IMR-90 (cell line): ENCODE data around the gene PNMA6E. TPM values are rescaled to one million over a fixed set of nuclear protein-coding genes. Genes with fewer than 3 reads are reported as not detected.

ENCODE experiments used
- ATAC-seq: fragments of 200-7000 bp; cut with Tn5 transposase; 2 replicates; pipeline ENCODE4 v1.9.1; 2020; ENCODE audit warnings: low read depth, mild to moderate bottlenecking, moderate library complexity
- BruUV-seq: library from RNA; stranded (reverse); fragments of 400-500 nt; replicated peaks from 2 replicates; lab custom pipeline; 2021; lab: Mats Ljungman, UMichigan
- CTCF ChIA-PET: fragments of 300-600 bp; formaldehyde crosslinking; extraction: SDS; loops from one replicate; lab custom pipeline; 2021; ENCODE audit warnings: antibody characterized with exemption; lab: Yijun Ruan, JAX
- POLR2A ChIA-PET: fragments of 300-600 bp; sonication (Branson Sonifier 250); formaldehyde crosslinking; loops from one replicate; lab custom pipeline; 2022; ENCODE audit warnings: antibody characterized with exemption; ENCODE audit not compliant: unreplicated experiment; lab: Charles Lee
- DNase-seq: peaks from one replicate; pipeline ENCODE4 v3.0.0; 2013
- H2AFZ ChIP-seq: replicated peaks from 2 replicates; pipeline ENCODE3; 2013; ENCODE audit warnings: low read length, mild to moderate bottlenecking; ENCODE audit not compliant: poor library complexity
- H2AK5ac ChIP-seq: 2 replicates; pipeline ENCODE4 v1.6.1; 2013; ENCODE audit warnings: low read depth, low read length, inconsistent platforms
- H2AK9ac ChIP-seq: replicated peaks from 2 replicates; pipeline ENCODE3; 2013; ENCODE audit warnings: mild to moderate bottlenecking, low read depth, low read length, moderate library complexity; ENCODE audit not compliant: poor library complexity
- H2BK120ac ChIP-seq: 2 replicates; pipeline ENCODE4 v1.6.1; 2013; ENCODE audit warnings: low read depth, low read length, inconsistent platforms
- H2BK15ac ChIP-seq: 3 replicates; pipeline ENCODE4 v1.6.1; 2013; ENCODE audit warnings: low read depth, low read length, inconsistent platforms
- H2BK20ac ChIP-seq: 2 replicates; pipeline ENCODE4 v1.6.1; 2013; ENCODE audit warnings: low read depth, mild to moderate bottlenecking, inconsistent platforms, low read length, moderate library complexity
- H2BK5ac ChIP-seq: 2 replicates; pipeline ENCODE4 v1.6.1; 2013; ENCODE audit warnings: mild to moderate bottlenecking, low read depth, low read length, inconsistent platforms; ENCODE audit not compliant: poor library complexity, severe bottlenecking
- H3K14ac ChIP-seq: replicated peaks from 2 replicates; pipeline ENCODE4 v1.6.1; 2013; ENCODE audit warnings: low read depth, low read length, inconsistent platforms
- H3K18ac ChIP-seq: 2 replicates; pipeline ENCODE4 v1.6.1; 2013; ENCODE audit warnings: low read depth, low read length, control low read depth
- H3K23ac ChIP-seq: 2 replicates; pipeline ENCODE4 v1.6.1; 2013; ENCODE audit warnings: low read depth, low read length, inconsistent platforms
- H3K27ac ChIP-seq: 2 replicates; pipeline ENCODE4 v1.5.1; 2013; ENCODE audit warnings: mild to moderate bottlenecking, control low read depth, low read length; ENCODE audit not compliant: insufficient read depth
- H3K27me3 ChIP-seq: 2 replicates; pipeline ENCODE4 v1.6.1; 2013; ENCODE audit warnings: low read length; ENCODE audit not compliant: control insufficient read depth, insufficient read depth
- H3K36me3 ChIP-seq: 2 replicates; pipeline ENCODE4 v1.6.1; 2013; ENCODE audit warnings: low read length, mixed read lengths; ENCODE audit not compliant: control insufficient read depth, insufficient read depth
- H3K4ac ChIP-seq: 2 replicates; pipeline ENCODE4 v1.6.1; 2013; ENCODE audit warnings: low read depth, low read length, inconsistent platforms
- H3K4me1 ChIP-seq: 2 replicates; pipeline ENCODE4 v1.6.1; 2013; ENCODE audit warnings: low read length, mixed read lengths; ENCODE audit not compliant: control insufficient read depth, insufficient read depth
- H3K4me2 ChIP-seq: 2 replicates; pipeline ENCODE4 v1.6.1; 2013; ENCODE audit warnings: low read depth, mild to moderate bottlenecking, control low read depth, low read length, moderate library complexity
- H3K4me3 ChIP-seq: 2 replicates; pipeline ENCODE4 v1.5.1; 2013; ENCODE audit warnings: low read depth, mild to moderate bottlenecking, control low read depth, low read length, moderate library complexity; ENCODE audit not compliant: insufficient read depth
- H3K56ac ChIP-seq: 2 replicates; pipeline ENCODE4 v1.6.1; 2013; ENCODE audit warnings: low read length, inconsistent platforms; ENCODE audit not compliant: insufficient read depth; ENCODE audit errors: extremely low read depth
- H3K79me1 ChIP-seq, 2 experiments: 2 replicates each; pipeline ENCODE4 v1.6.1; 2013; ENCODE audit warnings: low read length in 2 of 2, inconsistent platforms in 1 of 2, low read depth in 1 of 2
- H3K9ac ChIP-seq: 2 replicates; pipeline ENCODE4 v1.6.1; 2013; ENCODE audit warnings: low read depth, low read length, control low read depth
- H3K9me1 ChIP-seq: 2 replicates; pipeline ENCODE4 v1.6.1; 2013; ENCODE audit warnings: low read length, inconsistent platforms; ENCODE audit not compliant: insufficient read depth
- H3K9me3 ChIP-seq: 2 replicates; pipeline ENCODE4 v1.6.1; 2013; ENCODE audit warnings: low read length; ENCODE audit not compliant: control insufficient read depth, insufficient read depth
- H4K20me1 ChIP-seq: 2 replicates; pipeline ENCODE4 v1.6.1; 2013; ENCODE audit warnings: low read length, inconsistent platforms; ENCODE audit not compliant: insufficient read depth
- H4K5ac ChIP-seq: 2 replicates; pipeline ENCODE4 v1.6.1; 2013; ENCODE audit warnings: mild to moderate bottlenecking, low read depth, low read length, control low read depth
- H4K8ac ChIP-seq, 2 experiments: 2 replicates each; pipeline ENCODE4 v1.6.1; 2013; ENCODE audit warnings: low read depth in 2 of 2, low read length in 2 of 2, control low read depth in 1 of 2, inconsistent platforms in 1 of 2
- H4K91ac ChIP-seq: 2 replicates; pipeline ENCODE4 v1.6.1; 2013; ENCODE audit warnings: low read depth, low read length, inconsistent platforms; ENCODE audit not compliant: insufficient read depth
- CEBPB ChIP-seq: IDR thresholded peaks from 2 replicates; pipeline ENCODE4 v1.6.1; 2012; ENCODE audit warnings: low read depth, low read length, improper control_type of control experiment
- MAFK ChIP-seq: IDR thresholded peaks from 2 replicates; pipeline ENCODE4 v1.6.1; 2012; ENCODE audit warnings: low read depth, low read length, improper control_type of control experiment
- MXI1 ChIP-seq: IDR thresholded peaks from 2 replicates; pipeline ENCODE4 v1.6.1; 2012; ENCODE audit warnings: low read depth, mild to moderate bottlenecking, low read length, moderate library complexity, borderline replicate concordance
- RCOR1 ChIP-seq: IDR thresholded peaks from 2 replicates; pipeline ENCODE4 v1.6.1; 2012; ENCODE audit warnings: mild to moderate bottlenecking, low read length, improper control_type of control experiment; ENCODE audit not compliant: insufficient replicate concordance
- RFX5 ChIP-seq: IDR thresholded peaks from 2 replicates; pipeline ENCODE4 v1.8.0; 2012; ENCODE audit warnings: low read depth, mild to moderate bottlenecking, low read length, moderate library complexity
- WGBS, 2 experiments: methylation state at CpG; one replicate each; pipeline versions ENCODE4 v1.1.5 to v1.1.7; 2013; ENCODE audit warnings: missing lambda C conversion rate in 2 of 2; ENCODE audit not compliant: insufficient read length in 1 of 2; ENCODE audit errors: extremely low coverage in 2 of 2; 5-methylcytosine and 5-hydroxymethylcytosine counted together
- dilution Hi-C: fragments of 300-500 bp; cut with HindIII; formaldehyde crosslinking; loops from one replicate; pipeline ENCODE4 v1.14.3; 2018; ENCODE audit warnings: low sequenced_read_pairs; ENCODE audit not compliant: unreplicated experiment
- in situ Hi-C: fragments of 300-500 bp; cut with MboI; formaldehyde crosslinking; loops from 3 replicates; pipeline ENCODE4 v1.14.3; 2019; ENCODE audit warnings: low sequenced_read_pairs, inconsistent platforms, mixed read lengths
- intact Hi-C: fragments of 100-400 bp; cut with micrococcal nuclease; formaldehyde crosslinking; loops from 2 replicates; pipeline ENCODE4 v1.10.0; 2022
- polyA plus RNA-seq, 3 experiments: library from polyadenylated mRNA; depleted of rRNA; stranded (reverse); fragments of >200 nt; gene quantifications; 2 replicates each; pipeline ENCODE4 v1.2.3, GENCODE V29; 2012; ENCODE audit warnings: low replicate concordance in 1 of 3
- total RNA-seq: library from RNA; depleted of rRNA; stranded (reverse); fragments of >200 nt; gene quantifications from 2 replicates; pipeline ENCODE4 v1.2.3, GENCODE V29; 2012
- TF ChIP-seq, protein P1 (sequence below): fragments of 150-350 bp; IDR thresholded peaks from 2 replicates; pipeline ENCODE4 v1.6.1; 2017; ENCODE audit warnings: mild to moderate bottlenecking, antibody characterized with exemption, low read length, low read depth

The PNMA6E gene
- total and polyA plus RNA-seq, 2 of the 4 experiments (the other 2 are of a cell fraction), result not detected

DNA sequence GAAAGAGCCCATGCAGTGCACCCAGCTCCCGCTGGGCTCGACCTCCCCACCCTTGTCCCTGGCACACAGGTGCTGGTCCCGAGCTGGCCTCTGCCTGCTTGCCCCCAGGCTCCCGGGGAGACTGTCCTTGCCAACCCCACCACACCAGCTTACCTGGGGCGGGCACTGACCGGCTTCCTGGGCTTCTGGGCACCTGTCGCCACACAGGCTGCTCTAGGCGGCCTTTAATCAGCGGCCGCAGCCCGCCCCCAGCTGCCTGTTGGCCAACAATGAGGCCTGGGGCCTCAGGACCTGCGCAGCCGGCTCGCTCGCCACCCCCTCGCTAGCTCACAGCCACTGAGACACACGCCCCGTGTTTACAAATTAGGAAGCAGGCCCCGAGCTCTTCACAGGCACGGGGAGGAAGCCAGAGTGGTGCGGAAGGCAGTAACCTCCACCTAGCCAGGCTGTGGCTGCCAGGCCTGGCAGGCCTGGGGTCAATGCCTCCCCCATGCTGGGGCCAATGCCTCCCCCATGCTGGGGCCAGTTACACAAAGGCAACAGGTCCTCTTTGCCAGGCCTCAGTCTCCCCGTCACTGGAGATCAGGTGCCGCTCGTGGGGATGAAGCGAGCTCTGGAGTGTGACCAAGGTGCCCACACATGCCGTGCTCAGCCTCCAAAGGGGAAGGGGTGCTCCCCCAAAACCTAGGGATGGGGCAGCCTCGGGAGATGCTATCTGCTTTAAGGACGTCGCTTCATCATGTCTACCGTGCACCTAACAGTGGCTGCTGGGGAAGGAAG lies 44.9 kb upstream of the PNMA6E start, which contains the start of gene TREX2:
TSS of gene TREX2 (minus strand) at position 201 of the 780 bp plus-strand sequence. CDS start 626 bp downstream, outside the sequence.
- DNase-seq, result no peak
- H3K23ac ChIP-seq, result no peak within 1 kb of the TSS
- no peaks in the 10 kb centered on the region for H3K9me1 ChIP-seq
- dilution Hi-C loops (no loop called here), intact Hi-C loops (no loop called here), in situ Hi-C loops (no loop called here)
- H3K79me1 ChIP-seq, result no peaks in the 10 kb centered on the region
- no peak within 1 kb of the TSS for H3K9ac ChIP-seq
- H3K4me3 ChIP-seq, result no peak within 1 kb of the TSS
- no peak within 1 kb of the TSS for H3K18ac ChIP-seq
- no peak for ATAC-seq
- peaks cover 3% of the 10 kb centered on the region; the same call in 1 of the 2 replicates for H3K9me3 ChIP-seq
- H2AK5ac ChIP-seq, result no peak within 1 kb of the TSS
- no peaks in the 10 kb centered on the region for H3K36me3 ChIP-seq
- no peak within 1 kb of the TSS for H4K91ac ChIP-seq
- no peak within 1 kb of the TSS for H2BK5ac ChIP-seq
- BruUV-seq, result no TSS peak
- WGBS, 2 experiments, result 79% methylated on average over 13 of the region's 30 CpGs; no CpG with 5 or more reads in 1 of the 2 experiments
- ChIA-PET CTCF (no interaction called here), POLR2A (interaction anchor here (0.7 kb wide), 1 partner anchor 923 kb away, joined by 3 read pairs; no protein-coding TSS in a partner anchor)
- no peak within 1 kb of the TSS for H2AK9ac ChIP-seq
- no peak within 1 kb of the TSS for H4K8ac ChIP-seq
- H2BK120ac ChIP-seq, result no peak within 1 kb of the TSS
- TF ChIP-seq CEBPB (no peak), MXI1 (no peak), MAFK (no peak), RFX5 (no peak), RCOR1 (no peak)
- TF ChIP-seq, protein P1, sequence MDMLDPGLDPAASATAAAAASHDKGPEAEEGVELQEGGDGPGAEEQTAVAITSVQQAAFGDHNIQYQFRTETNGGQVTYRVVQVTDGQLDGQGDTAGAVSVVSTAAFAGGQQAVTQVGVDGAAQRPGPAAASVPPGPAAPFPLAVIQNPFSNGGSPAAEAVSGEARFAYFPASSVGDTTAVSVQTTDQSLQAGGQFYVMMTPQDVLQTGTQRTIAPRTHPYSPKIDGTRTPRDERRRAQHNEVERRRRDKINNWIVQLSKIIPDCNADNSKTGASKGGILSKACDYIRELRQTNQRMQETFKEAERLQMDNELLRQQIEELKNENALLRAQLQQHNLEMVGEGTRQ, result no peak
- no peak within 1 kb of the TSS for H3K27ac ChIP-seq
- no peak within 1 kb of the TSS for H2BK15ac ChIP-seq
- H4K20me1 ChIP-seq, result no peaks in the 10 kb centered on the region; the same call in 1 of the 2 replicates
- H4K5ac ChIP-seq, result no peak within 1 kb of the TSS
- H2AFZ ChIP-seq, result no peak within 1 kb of the TSS
- H3K4ac ChIP-seq, result no peak within 1 kb of the TSS
- peaks cover 2% of the 10 kb centered on the region; the same call in 1 of the 2 replicates for H3K27me3 ChIP-seq
- no peak within 1 kb of the TSS for H3K4me2 ChIP-seq
- H3K4me1 ChIP-seq, result no peaks in the 10 kb centered on the region
- no peak within 1 kb of the TSS for H2BK20ac ChIP-seq
- H3K56ac ChIP-seq, result no peak within 1 kb of the TSS
- H3K14ac ChIP-seq, result no peak within 1 kb of the TSS
